Adrenal gland (tissue), 12 donors: Measurements from ENCODE around the gene NT5C1B. TPM values are rescaled to one million over a fixed set of nuclear protein-coding genes. Genes with fewer than 3 reads are reported as not detected.

Experiments
- DNase-seq, 7 donors: peaks; one replicate each; pipeline ENCODE4 v3.0.0-alpha.2; 2019 to 2020
- H3K27ac ChIP-seq, 5 donors: fragments of 200-600 bp; sonication (generic) in 4 of 5; 1 replicate in 3 of 5; 2 replicates in 2 of 5; pipeline versions ENCODE4 v1.5.1 to v1.8.0; 2016 to 2020; ENCODE audit warnings: mild to moderate bottlenecking in 1 of 5
- H3K27me3 ChIP-seq: fragments of 200-600 bp; 2 replicates; pipeline ENCODE4 v1.8.0; 2021
- H3K36me3 ChIP-seq, 2 donors: fragments of 200-600 bp; replicated peaks in 1 of 2; 1 replicate in 1 of 2; 2 replicates in 1 of 2; pipeline versions ENCODE4 v1.5.1 to v1.8.0; 2018 to 2022
- H3K4me1 ChIP-seq, 2 donors: fragments of 200-600 bp; replicated peaks in 1 of 2; 1 replicate in 1 of 2; 2 replicates in 1 of 2; pipeline versions ENCODE4 v1.5.1 to v1.8.0; 2018 to 2021
- H3K4me3 ChIP-seq, 4 donors: fragments of 200-600 bp; sonication (generic) in 3 of 4; one replicate each; pipeline ENCODE4 v1.5.1; 2016 to 2018
- H3K9me3 ChIP-seq, 3 donors: fragments of 200-600 bp; sonication (generic) in 1 of 3; replicated peaks in 1 of 3; 1 replicate in 2 of 3; 2 replicates in 1 of 3; pipeline versions ENCODE4 v1.5.1 to v1.8.0; 2016 to 2021
- CTCF ChIP-seq, 6 experiments: fragments of 450-650 bp in 4 of 6; fragments of 200-600 bp in 2 of 6; sonication (generic) in 1 of 6; IDR thresholded peaks; 1 replicate in 5 of 6; 2 replicates in 1 of 6; pipeline versions ENCODE4 v1.5.1 to v1.8.0; 2016 to 2021; ENCODE audit warnings: antibody characterized with exemption in 6 of 6, mild to moderate bottlenecking in 2 of 6, moderate library complexity in 1 of 6
- POLR2A ChIP-seq, 2 donors: fragments of 450-650 bp; IDR thresholded peaks; one replicate each; pipeline ENCODE4 v1.6.1; 2017; ENCODE audit warnings: antibody characterized with exemption in 2 of 2, mild to moderate bottlenecking in 2 of 2, moderate library complexity in 1 of 2
- WGBS, 4 donors: extraction: QIAGEN DNeasy Blood & Tissue Kit in 2 of 4; methylation state at CpG; one replicate each; pipeline versions ENCODE4 v1.1.5 to v1.1.7; 2013 to 2017; 5-methylcytosine and 5-hydroxymethylcytosine counted together
- intact Hi-C, 2 donors: fragments of 100-400 bp; cut with DNase I; formaldehyde crosslinking; loops; one replicate each; pipeline versions ENCODE4 v1.14.1 to v1.15.0; 2022 to 2023
- polyA plus RNA-seq, 3 donors: library from polyadenylated mRNA; stranded (reverse); fragments of 200-250 nt in 2 of 3; fragments of 350-450 nt in 1 of 3; fragmentation: Illumina TruSeq in 1 of 3; extraction: RNeasy Lipid Tissue Mini Kit (QIAGEN cat#74804) in 1 of 3; gene quantifications; one replicate each; pipeline ENCODE4 v1.2.3, GENCODE V29; 2013 to 2014
- total RNA-seq, 9 donors: library from RNA; depleted of rRNA in 4 of 9; stranded (reverse); fragments of >200 nt in 4 of 9; fragments of 120-200 nt in 1 of 9; fragmentation: NEBNext Ultra II Directional in 1 of 9; extraction: Animal tissue kit (Norgen Biotek cat#: 25700) in 1 of 9; gene quantifications; one replicate each; pipeline versions ENCODE4 v1.1.0 to v1.2.4, GENCODE V29; 2013 to 2023
- donor health status: healthy with polysubstance abuse.
- donor health status: Bipolar disorder and iron deficiency.
- donor health status: DM: yes; HTN: yes; CAD: no.
- donor health status: DM: no; HTN: no; CAD: no.
- donor health status: DM: no; HTN: no; CAD: no.
- donor health status: DM: yes; HTN: yes; CAD: no.

NT5C1B gene
- total and polyA plus RNA-seq, 12 donors = not detected

- no peak for DNase-seq
- no peaks in the 10 kb centered on the region for H3K27me3 ChIP-seq
- H3K4me1 ChIP-seq = peaks cover 0 to 16% of the 10 kb centered on the region in 2 donors
- H3K4me3 ChIP-seq = no peak overlapping the region
- no peaks in the 10 kb centered on the region for H3K36me3 ChIP-seq
- intact Hi-C loops = no loop called here
- H3K27ac ChIP-seq = no peak overlapping the region
- TF ChIP-seq POLR2A (IDR thresholded peaks at IDR 0.05) = no peak
- TF ChIP-seq CTCF (IDR thresholded peaks at IDR 0.05) = no peak
- 88 to 98% (median 95%) methylated on average over 2 of the region's 2 CpGs for whole genome bisulfite sequencing, 4 donors
- no peaks in the 10 kb centered on the region for H3K9me3 ChIP-seq
These were observed 40.3 kb downstream of the NT5C1B start for GRCh38 chr2:18549083-18549482.

- no peak for DNase-seq
- H3K4me1 ChIP-seq = peaks cover 0 to 16% of the 10 kb centered on the region in 2 donors
- 81 to 86% (median 84%) methylated on average over 1 of the region's 1 CpG for WGBS, 4 donors
- TF ChIP-seq CTCF (IDR thresholded peaks at IDR 0.05) (no peak), POLR2A (IDR thresholded peaks at IDR 0.05) (no peak)
- no peak overlapping the region for H3K4me3 ChIP-seq
- no peak overlapping the region for H3K27ac ChIP-seq
- no peaks in the 10 kb centered on the region for H3K36me3 ChIP-seq
- no peaks in the 10 kb centered on the region for H3K9me3 ChIP-seq
- H3K27me3 ChIP-seq = no peaks in the 10 kb centered on the region
- intact Hi-C loops = no loop called here
These were observed 40.7 kb downstream of the NT5C1B start for GRCh38 chr2:18548621-18549020.

GRCh38 chr2:18546567-18546966 is 42.8 kb downstream of the NT5C1B start:
- Histone ChIP-seq H3K36me3 (no peaks in the 10 kb centered on the region), H3K27me3 (no peaks in the 10 kb centered on the region), H3K27ac (no peak overlapping the region), H3K4me1 (no peaks in the 10 kb centered on the region), H3K4me3 (no peak overlapping the region), H3K9me3 (no peaks in the 10 kb centered on the region)
- 81 to 86% (median 83%) methylated on average over 2 of the region's 2 CpGs for WGBS, 4 donors
- no peak for TF ChIP-seq CTCF (IDR thresholded peaks at IDR 0.05)
- TF ChIP-seq POLR2A (IDR thresholded peaks at IDR 0.05) = no peak
- DNase-seq = no peak
- intact Hi-C loops = no loop called here

- Histone ChIP-seq H3K27ac (no peak overlapping the region), H3K4me1 (no peaks in the 10 kb centered on the region)
These were observed 44.0 kb downstream of the NT5C1B start for GRCh38 chr2:18545384-18545783.

More at GRCh38 chr2:18545384-18545783, 44.0 kb downstream of the NT5C1B start:
- 76 to 87% (median 82%) methylated on average over 4 of the region's 4 CpGs for WGBS, 4 donors
- Histone ChIP-seq H3K27me3 (no peaks in the 10 kb centered on the region), H3K9me3 (no peaks in the 10 kb centered on the region), H3K36me3 (no peaks in the 10 kb centered on the region), H3K4me3 (no peak overlapping the region)
- no peak for DNase-seq
- TF ChIP-seq POLR2A (IDR thresholded peaks at IDR 0.05) (no peak), CTCF (IDR thresholded peaks at IDR 0.05) (no peak)
- intact Hi-C loops = no loop called here
